GM10266 (cell line): ENCODE measurements around the gene CERS2.
"Not testable (repeated sequence)": the region's sequence is repeated elsewhere in the genome, so short reads cannot be mapped to it uniquely, and the experiment has no call there.

Experiments
- DNase-seq: peaks from one replicate; pipeline ENCODE4 v3.0.0; 2012; ENCODE audit errors: extremely low spot score
- CTCF ChIP-seq: IDR thresholded peaks from 2 replicates; pipeline ENCODE4 v1.5.1; 2012; ENCODE audit warnings: mild to moderate bottlenecking, low read depth; ENCODE audit not compliant: control insufficient read depth, insufficient read depth; ENCODE audit errors: missing control alignments

Gene CERS2

DNA sequence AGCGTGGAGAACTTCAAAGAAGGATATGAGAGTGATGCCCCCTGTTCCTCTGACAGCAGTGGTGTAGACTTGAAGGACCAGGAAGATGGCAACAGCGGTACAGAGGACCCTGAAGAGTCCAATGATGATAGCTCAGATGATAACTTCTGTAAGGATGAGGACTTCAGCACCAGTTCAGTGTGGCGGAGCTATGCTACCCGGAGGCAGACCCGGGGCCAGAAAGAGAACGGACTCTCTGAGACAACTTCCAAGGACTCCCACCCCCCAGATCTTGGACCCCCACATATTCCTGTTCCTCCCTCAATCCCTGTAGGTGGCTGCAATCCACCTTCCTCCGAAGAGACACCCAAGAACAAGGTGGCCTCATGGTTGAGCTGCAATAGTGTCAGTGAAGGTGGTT, 14.0 kb downstream of the CERS2 start:
- no peak for TF ChIP-seq CTCF
- no peak for DNase-seq

DNA sequence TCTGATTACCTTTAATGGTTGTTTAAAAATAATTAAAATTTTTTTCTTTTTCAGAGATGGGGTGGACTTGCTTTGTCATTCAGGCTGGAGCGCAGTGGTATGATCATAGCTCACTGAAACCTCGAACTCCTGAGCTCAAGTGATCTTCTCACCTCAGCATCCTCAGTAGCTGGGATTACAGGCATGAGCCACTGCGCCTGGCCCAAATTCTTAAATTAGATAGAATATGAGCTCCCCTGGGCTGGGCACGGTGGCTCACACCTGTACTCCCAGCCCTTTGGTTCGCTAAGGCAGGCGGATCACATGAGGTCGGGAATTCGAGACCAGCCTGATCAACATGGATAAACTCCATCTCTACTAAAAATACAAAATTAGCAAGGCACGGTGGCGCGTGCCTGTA, 17.0 kb downstream of the CERS2 start:
- no peak for DNase-seq
- TF ChIP-seq CTCF, result no peak

DNA sequence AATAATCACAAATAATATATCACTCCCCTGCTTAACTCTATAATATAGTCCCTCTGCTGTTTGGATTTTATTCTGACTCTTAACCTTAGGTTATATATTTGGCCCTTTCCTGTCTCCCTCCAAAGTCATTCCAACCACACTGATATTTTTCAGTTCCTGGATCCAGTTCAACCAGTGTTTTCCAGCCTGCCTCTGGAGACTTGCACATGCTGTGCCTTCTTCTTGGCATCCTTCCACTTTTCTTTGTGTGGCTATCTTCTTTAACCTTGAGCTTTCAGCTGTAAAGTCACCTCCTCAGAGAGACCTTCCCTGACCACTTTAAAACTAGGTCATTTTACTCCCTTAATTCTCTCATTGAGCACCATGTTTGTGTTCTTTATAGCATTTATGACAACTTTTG, 19.4 kb downstream of the CERS2 start:
- TF ChIP-seq CTCF, result no peak
- no peak for DNase-seq

- no peak for DNase-seq
- TF ChIP-seq CTCF, result no peak
Observed at GRCh38 chr1:150954708-150955107, 19.9 kb downstream of the CERS2 start.

GRCh38 chr1:150944856-150945255, 29.8 kb downstream of the CERS2 start:
- no peak for DNase-seq
- TF ChIP-seq CTCF, result no peak

DNA sequence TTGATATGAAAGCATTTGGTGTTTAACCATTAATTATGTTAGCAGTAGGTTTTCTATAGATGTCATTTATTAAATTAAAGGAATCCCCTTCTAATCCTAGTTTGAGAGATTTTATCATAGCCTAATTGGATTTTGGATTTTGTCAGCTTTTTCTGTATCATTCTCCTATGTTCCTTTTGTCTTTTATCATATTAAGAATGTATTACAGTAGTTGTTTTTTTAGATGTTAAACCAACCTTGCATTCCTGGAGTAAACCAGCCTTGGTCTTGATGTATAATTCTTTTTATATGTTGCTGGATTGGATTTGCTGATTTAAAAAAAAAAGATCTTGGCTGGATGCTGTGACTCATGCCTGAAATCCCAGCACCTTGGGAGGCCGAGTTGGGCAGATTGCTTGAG, 42.9 kb downstream of the CERS2 start:
- no peak for DNase-seq

GRCh38 chr1:150928775-150929174, 45.9 kb downstream of the CERS2 start:
- DNase-seq, result not testable (repeated sequence)

More for the DNA sequence above, 42.9 kb downstream of the CERS2 start:
- no peak for TF ChIP-seq CTCF

- no peak for TF ChIP-seq CTCF
Observed at GRCh38 chr1:150928286-150928685, 46.3 kb downstream of the CERS2 start.

More at GRCh38 chr1:150928286-150928685, 46.3 kb downstream of the CERS2 start:
- DNase-seq, result no peak
